Measurements from ENCODE around the gene SRP54.

SRP54 gene

GRCh38 chr14:34997762-34998161 lies 15.0 kb downstream of the SRP54 start:
- no peak overlapping the region for H3K4me3 ChIP-seq (ENCODE audit: low read depth, low read length)
- no peak for TF ChIP-seq CTCF (IDR thresholded peaks at IDR 0.05; ENCODE audit: control insufficient read depth, extremely low read depth, insufficient read depth)
- DNase-seq (ENCODE audit: low read depth) = no peak

DNA sequence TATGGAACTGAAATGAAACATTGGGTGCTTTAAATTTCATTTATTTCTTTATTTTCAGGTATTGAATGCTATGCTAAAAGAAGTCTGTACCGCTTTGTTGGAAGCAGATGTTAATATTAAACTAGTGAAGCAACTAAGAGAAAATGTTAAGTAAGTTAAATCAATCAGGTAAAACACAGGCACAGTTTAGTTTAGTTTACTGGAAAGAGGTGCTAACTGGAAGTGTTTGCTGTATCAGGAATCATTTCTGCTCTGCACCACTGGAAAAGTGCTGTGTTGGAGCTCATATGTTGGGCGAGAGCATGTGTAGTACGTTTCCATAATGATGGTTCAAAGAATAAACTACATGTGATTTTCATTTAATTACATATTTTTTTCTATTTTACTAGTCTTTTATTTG lies 16.7 kb downstream of the SRP54 start:
- no peak overlapping the region for H3K4me3 ChIP-seq (ENCODE audit: low read depth, low read length)
- TF ChIP-seq CTCF (IDR thresholded peaks at IDR 0.05; ENCODE audit: control insufficient read depth, extremely low read depth, insufficient read depth) = no peak
- DNase-seq (ENCODE audit: low read depth) = no peak

GRCh38 chr14:35001621-35002020 lies 18.8 kb downstream of the SRP54 start:
- H3K4me3 ChIP-seq (ENCODE audit: low read depth, low read length) = no peak overlapping the region
- no peak for TF ChIP-seq CTCF (IDR thresholded peaks at IDR 0.05; ENCODE audit: control insufficient read depth, extremely low read depth, insufficient read depth)
- DNase-seq (ENCODE audit: low read depth) = no peak

DNA sequence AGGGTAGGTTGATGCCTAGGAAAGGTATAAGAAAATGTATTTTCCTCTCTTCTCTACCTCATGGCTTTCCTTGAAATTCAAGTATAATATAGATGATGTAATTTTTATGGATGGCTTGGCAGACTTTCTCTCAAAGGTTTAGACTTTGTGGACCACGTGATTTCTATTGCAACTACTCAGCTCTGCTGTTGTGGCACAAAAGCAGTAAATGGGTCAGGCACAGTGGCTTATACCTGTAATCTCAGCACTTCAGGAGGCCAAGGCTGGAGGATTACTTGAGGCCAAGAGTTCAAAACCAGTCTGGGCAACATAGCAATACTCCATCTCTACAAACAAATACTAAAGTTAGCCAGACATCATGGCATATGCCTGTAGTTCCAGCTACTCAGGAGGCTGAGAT lies 22.0 kb downstream of the SRP54 start:
- DNase-seq (ENCODE audit: low read depth) = no peak
- no peak for TF ChIP-seq CTCF (IDR thresholded peaks at IDR 0.05; ENCODE audit: control insufficient read depth, extremely low read depth, insufficient read depth)
- no peak overlapping the region for H3K4me3 ChIP-seq (ENCODE audit: low read depth, low read length)

DNA sequence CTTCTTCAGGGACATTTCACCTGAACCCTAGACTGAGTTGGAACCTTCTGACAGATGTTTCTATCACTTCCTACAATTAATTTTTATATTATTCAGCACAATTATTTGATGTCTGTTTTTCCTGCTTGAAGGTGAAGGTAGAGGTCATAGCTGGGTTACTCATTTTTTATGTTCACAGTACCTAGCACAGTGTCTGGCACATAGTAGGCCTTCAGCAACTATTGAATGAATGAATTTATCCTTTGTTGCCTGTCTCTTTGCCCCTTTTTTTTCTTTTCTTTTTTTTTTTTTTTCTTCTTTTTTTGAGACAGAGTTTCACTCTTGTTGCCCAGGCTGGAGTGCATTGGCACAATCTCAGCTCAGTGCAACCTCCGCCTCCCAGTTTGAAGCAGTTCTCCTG lies 33.8 kb downstream of the SRP54 start:
- no peak for TF ChIP-seq CTCF (IDR thresholded peaks at IDR 0.05; ENCODE audit: control insufficient read depth, extremely low read depth, insufficient read depth)
- no peak overlapping the region for H3K4me3 ChIP-seq (ENCODE audit: low read depth, low read length)
- DNase-seq (ENCODE audit: low read depth) = no peak

GRCh38 chr14:35020713-35021112 lies 37.9 kb downstream of the SRP54 start:
- TF ChIP-seq CTCF (IDR thresholded peaks at IDR 0.05; ENCODE audit: control insufficient read depth, extremely low read depth, insufficient read depth) = no peak
- no peak overlapping the region for H3K4me3 ChIP-seq (ENCODE audit: low read depth, low read length)
- DNase-seq (ENCODE audit: low read depth) = no peak

GRCh38 chr14:35028435-35028834 lies 45.6 kb downstream of the SRP54 start:
- H3K4me3 ChIP-seq (ENCODE audit: low read depth, low read length) = no peak overlapping the region
- DNase-seq (ENCODE audit: low read depth) = no peak

More at GRCh38 chr14:35028435-35028834, 45.6 kb downstream of the SRP54 start:
- TF ChIP-seq CTCF (IDR thresholded peaks at IDR 0.05; ENCODE audit: control insufficient read depth, extremely low read depth, insufficient read depth) = no peak
